ENCODE measurements around the gene LIG4. TPM values are rescaled to one million over a fixed set of nuclear protein-coding genes. Genes with fewer than 3 reads are reported as not detected.
A peak's percentile ranks its signal among the peaks of the same experiment; 100 is the strongest.

LIG4 gene
- total and polyA plus RNA-seq, 2 experiments from 2014 or later = 5.3 to 19.2 TPM

DNA sequence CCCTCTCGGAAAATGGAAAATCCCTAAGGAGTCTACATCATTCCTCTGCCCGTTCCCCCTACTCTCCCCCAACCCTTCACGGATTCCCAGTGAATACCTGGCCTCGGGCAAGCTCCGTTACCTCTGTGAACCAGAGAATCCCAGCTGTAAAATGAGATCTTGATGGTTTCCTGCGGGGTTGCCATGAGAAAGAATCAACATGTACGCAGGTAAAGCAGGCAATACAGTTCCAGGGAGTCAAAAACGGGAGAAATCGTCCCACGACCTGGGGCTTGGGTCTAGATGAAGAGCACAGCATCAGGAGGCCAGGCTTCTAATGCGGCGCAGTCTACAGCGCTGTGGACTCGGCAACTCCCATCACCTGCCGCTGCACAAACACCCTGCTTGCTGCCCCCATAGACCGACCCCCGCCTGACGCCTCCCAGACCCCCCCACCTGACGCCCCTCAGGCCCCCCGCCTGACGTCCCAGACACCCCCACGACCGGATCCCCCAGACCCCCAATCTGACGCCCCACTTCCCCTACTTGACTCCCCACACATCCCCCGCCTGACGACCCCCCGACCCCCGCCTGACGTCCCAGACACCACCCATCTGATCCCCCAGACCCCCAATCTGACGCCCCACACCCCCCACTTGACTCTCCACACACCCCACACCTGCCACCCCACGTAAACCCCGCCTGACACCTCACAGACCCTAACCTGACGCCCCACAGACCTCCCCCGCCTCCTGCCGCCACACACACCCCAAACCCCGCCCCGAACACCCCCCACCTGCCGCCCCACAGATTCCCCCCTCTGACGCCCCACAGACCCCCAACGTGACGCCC lies 680 bp downstream of the LIG4 start:
- TF ChIP-seq EZH2 (IDR thresholded peaks at IDR 0.05; ENCODE audit: borderline replicate concordance) = no peak
- TF ChIP-seq, protein P1, sequence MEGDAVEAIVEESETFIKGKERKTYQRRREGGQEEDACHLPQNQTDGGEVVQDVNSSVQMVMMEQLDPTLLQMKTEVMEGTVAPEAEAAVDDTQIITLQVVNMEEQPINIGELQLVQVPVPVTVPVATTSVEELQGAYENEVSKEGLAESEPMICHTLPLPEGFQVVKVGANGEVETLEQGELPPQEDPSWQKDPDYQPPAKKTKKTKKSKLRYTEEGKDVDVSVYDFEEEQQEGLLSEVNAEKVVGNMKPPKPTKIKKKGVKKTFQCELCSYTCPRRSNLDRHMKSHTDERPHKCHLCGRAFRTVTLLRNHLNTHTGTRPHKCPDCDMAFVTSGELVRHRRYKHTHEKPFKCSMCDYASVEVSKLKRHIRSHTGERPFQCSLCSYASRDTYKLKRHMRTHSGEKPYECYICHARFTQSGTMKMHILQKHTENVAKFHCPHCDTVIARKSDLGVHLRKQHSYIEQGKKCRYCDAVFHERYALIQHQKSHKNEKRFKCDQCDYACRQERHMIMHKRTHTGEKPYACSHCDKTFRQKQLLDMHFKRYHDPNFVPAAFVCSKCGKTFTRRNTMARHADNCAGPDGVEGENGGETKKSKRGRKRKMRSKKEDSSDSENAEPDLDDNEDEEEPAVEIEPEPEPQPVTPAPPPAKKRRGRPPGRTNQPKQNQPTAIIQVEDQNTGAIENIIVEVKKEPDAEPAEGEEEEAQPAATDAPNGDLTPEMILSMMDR (IDR thresholded peaks at IDR 0.05; ENCODE audit: poor library complexity) = no peak
- TF ChIP-seq EZH2phosphoT487 (IDR thresholded peaks at IDR 0.05; ENCODE audit: low read depth, severe bottlenecking, unreplicated experiment) = no peak
- Histone ChIP-seq H3K27ac (no peak overlapping the region), H3K4me3 (peak overlapping the region; percentile 17), H3K9me3 (ENCODE audit: low read depth) (no peaks in the 10 kb centered on the region), H3K27me3 (no peaks in the 10 kb centered on the region), H3K79me2 (peaks cover 29% of the 10 kb centered on the region), H3K9me2 (replicated peaks; ENCODE audit: insufficient read depth) (no peaks in the 10 kb centered on the region), H3K4me1 (ENCODE audit: insufficient read depth) (peaks cover 14% of the 10 kb centered on the region), H3K4me2 (peak overlapping the region; percentile 87), H2AFZ (peak overlapping the region; percentile 48), H4K20me1 (ENCODE audit: insufficient read depth, poor library complexity, severe bottlenecking) (no peaks in the 10 kb centered on the region), H3K36me3 (replicated peaks; ENCODE audit: insufficient read depth, low read depth) (no peaks in the 10 kb centered on the region)
- 6% methylated on average over 23 of the region's 41 CpGs for WGBS (ENCODE audit: low lambda C conversion rate, missing lambda C conversion rate)
- peak; percentile 45 for DNase-seq (ENCODE audit: low spot score)

GRCh38 chr13:108213946-108214345 lies 1.4 kb downstream of the LIG4 start:
- Histone ChIP-seq H3K27ac (no peak overlapping the region), H3K4me2 (peak overlapping the region; percentile 87), H3K9me3 (ENCODE audit: low read depth) (no peaks in the 10 kb centered on the region), H3K36me3 (replicated peaks; ENCODE audit: insufficient read depth, low read depth) (no peaks in the 10 kb centered on the region), H3K4me3 (peak overlapping the region; percentile 17), H3K79me2 (peaks cover 22% of the 10 kb centered on the region), H4K20me1 (ENCODE audit: insufficient read depth, poor library complexity, severe bottlenecking) (no peaks in the 10 kb centered on the region), H2AFZ (peak overlapping the region; percentile 48), H3K27me3 (no peaks in the 10 kb centered on the region), H3K9me2 (replicated peaks; ENCODE audit: insufficient read depth) (no peaks in the 10 kb centered on the region), H3K4me1 (ENCODE audit: insufficient read depth) (peaks cover 10% of the 10 kb centered on the region)
- no peak for TF ChIP-seq EZH2phosphoT487 (IDR thresholded peaks at IDR 0.05; ENCODE audit: low read depth, severe bottlenecking, unreplicated experiment)
- TF ChIP-seq, protein P1 (IDR thresholded peaks at IDR 0.05; ENCODE audit: poor library complexity) = no peak
- no peak for TF ChIP-seq EZH2 (IDR thresholded peaks at IDR 0.05; ENCODE audit: borderline replicate concordance)
- DNase-seq (ENCODE audit: low spot score) = no peak
- whole genome bisulfite sequencing (ENCODE audit: low lambda C conversion rate, missing lambda C conversion rate) = 62% methylated on average over 5 of the region's 5 CpGs

GRCh38 chr13:108212886-108213285 lies 2.5 kb downstream of the LIG4 start:
- H3K36me3 ChIP-seq (replicated peaks; ENCODE audit: insufficient read depth, low read depth) = no peaks in the 10 kb centered on the region
- no peaks in the 10 kb centered on the region for H4K20me1 ChIP-seq (ENCODE audit: insufficient read depth, poor library complexity, severe bottlenecking)
- no peak overlapping the region for H3K27ac ChIP-seq
- no peak overlapping the region for H3K4me2 ChIP-seq
- no peak overlapping the region for H2AFZ ChIP-seq
- no peak overlapping the region for H3K4me3 ChIP-seq
- TF ChIP-seq EZH2phosphoT487 (IDR thresholded peaks at IDR 0.05; ENCODE audit: low read depth, severe bottlenecking, unreplicated experiment) (no peak), EZH2 (IDR thresholded peaks at IDR 0.05; ENCODE audit: borderline replicate concordance) (no peak)
- DNase-seq (ENCODE audit: low spot score) = no peak
- H3K9me3 ChIP-seq (ENCODE audit: low read depth) = no peaks in the 10 kb centered on the region
- peaks cover 16% of the 10 kb centered on the region for H3K79me2 ChIP-seq
- no peaks in the 10 kb centered on the region for H3K9me2 ChIP-seq (replicated peaks; ENCODE audit: insufficient read depth)
- 86% methylated on average over 4 of the region's 4 CpGs for WGBS (ENCODE audit: low lambda C conversion rate, missing lambda C conversion rate)
- no peaks in the 10 kb centered on the region for H3K27me3 ChIP-seq
- H3K4me1 ChIP-seq (ENCODE audit: insufficient read depth) = peaks cover 10% of the 10 kb centered on the region

DNA sequence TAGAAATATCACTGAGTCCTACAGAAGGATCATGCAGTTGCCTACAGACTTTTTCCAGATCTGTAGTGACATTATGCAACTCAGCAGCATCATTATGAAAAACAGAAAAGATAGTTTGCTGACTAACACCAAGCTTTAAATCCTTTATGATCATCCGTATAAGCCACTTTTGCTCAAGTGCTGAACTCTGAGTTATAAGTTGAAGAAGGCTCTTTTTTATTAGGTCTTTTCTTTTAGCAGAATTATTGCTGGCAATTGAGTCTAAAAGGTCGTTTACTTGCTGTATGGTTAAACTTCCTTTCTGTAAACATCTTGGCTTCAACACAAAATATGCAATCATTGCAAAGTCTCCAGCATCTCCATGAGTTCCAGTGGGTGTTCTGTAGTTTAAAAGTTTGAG lies 4.8 kb downstream of the LIG4 start:
- Histone ChIP-seq H3K4me1 (ENCODE audit: insufficient read depth) (no peaks in the 10 kb centered on the region), H3K4me2 (no peak overlapping the region), H3K79me2 (no peaks in the 10 kb centered on the region), H3K27ac (no peak overlapping the region), H3K9me2 (replicated peaks; ENCODE audit: insufficient read depth) (no peaks in the 10 kb centered on the region), H3K36me3 (replicated peaks; ENCODE audit: insufficient read depth, low read depth) (no peaks in the 10 kb centered on the region), H3K27me3 (no peaks in the 10 kb centered on the region), H3K9me3 (ENCODE audit: low read depth) (no peaks in the 10 kb centered on the region), H4K20me1 (ENCODE audit: insufficient read depth, poor library complexity, severe bottlenecking) (no peaks in the 10 kb centered on the region), H2AFZ (no peak overlapping the region), H3K4me3 (no peak overlapping the region)
- WGBS (ENCODE audit: low lambda C conversion rate, missing lambda C conversion rate) = 71% methylated on average over 2 of the region's 2 CpGs
- TF ChIP-seq, protein P1 (IDR thresholded peaks at IDR 0.05; ENCODE audit: poor library complexity) = no peak
- TF ChIP-seq EZH2 (IDR thresholded peaks at IDR 0.05; ENCODE audit: borderline replicate concordance) (no peak), EZH2phosphoT487 (IDR thresholded peaks at IDR 0.05; ENCODE audit: low read depth, severe bottlenecking, unreplicated experiment) (no peak)
- no peak for DNase-seq (ENCODE audit: low spot score)

All from hepatocyte (in vitro differentiated cells).